MCF 10A (cell line): ENCODE measurements around the gene SMCHD1. TPM values are rescaled to one million over a fixed set of nuclear protein-coding genes. Genes with fewer than 3 reads are reported as not detected.

Experiments
- BruUV-seq: library from RNA; stranded (reverse); fragments of 400-500 nt; replicated peaks from 2 replicates; lab custom pipeline; 2021; lab: Mats Ljungman, UMichigan
- CTCF ChIA-PET: fragments of 300-600 bp; sonication (Branson Sonifier 250); formaldehyde crosslinking; extraction: SDS; loops from one replicate; lab custom pipeline; 2021; ENCODE audit warnings: antibody characterized with exemption, inconsistent platforms; lab: Yijun Ruan, JAX
- POLR2A ChIA-PET: fragments of 300-600, 350-650 bp; sonication (Branson Sonifier 250); formaldehyde crosslinking; extraction: SDS; loops from one replicate; lab custom pipeline; 2020; ENCODE audit warnings: antibody characterized with exemption, inconsistent platforms; lab: Yijun Ruan, JAX
- DNase-seq: peaks from one replicate; pipeline ENCODE4 v3.0.0-alpha.2; 2018; ENCODE audit not compliant: unreplicated experiment
- H3K27ac Mint-ChIP-seq: one replicate; pipeline ENCODE4 v1.8.0; 2022; ENCODE audit warnings: mild to moderate bottlenecking, low read depth, mixed read lengths; ENCODE audit not compliant: unreplicated experiment
- H3K27me3 Mint-ChIP-seq: one replicate; pipeline ENCODE4 v1.8.0; 2022; ENCODE audit warnings: mixed read lengths; ENCODE audit not compliant: insufficient read depth, unreplicated experiment
- H3K36me3 Mint-ChIP-seq: one replicate; pipeline ENCODE4 v1.8.0; 2022; ENCODE audit warnings: mild to moderate bottlenecking, moderate library complexity, mixed read lengths; ENCODE audit not compliant: insufficient read depth, unreplicated experiment
- H3K4me1 Mint-ChIP-seq: one replicate; pipeline ENCODE4 v1.8.0; 2022; ENCODE audit warnings: mixed read lengths; ENCODE audit not compliant: insufficient read depth, unreplicated experiment
- H3K4me3 Mint-ChIP-seq: one replicate; pipeline ENCODE4 v1.8.0; 2022; ENCODE audit warnings: mild to moderate bottlenecking, moderate library complexity, mixed read lengths; ENCODE audit not compliant: unreplicated experiment
- H3K9me3 Mint-ChIP-seq: one replicate; pipeline ENCODE4 v1.8.0; 2022; ENCODE audit warnings: mixed read lengths; ENCODE audit not compliant: unreplicated experiment
- intact Hi-C: fragments of 100-400 bp; cut with micrococcal nuclease; formaldehyde crosslinking; loops from 2 replicates; pipeline ENCODE4 v1.14.1; 2022
- total RNA-seq: library from RNA; stranded (reverse); gene quantifications from 2 replicates; pipeline ENCODE4 v1.2.3, GENCODE V29; 2022
- TF ChIP-seq, protein P1 (sequence below): fragments of 200-600 bp; IDR thresholded peaks from one replicate; pipeline ENCODE4 v1.8.0; 2022; ENCODE audit warnings: antibody characterized with exemption, mild to moderate bottlenecking; ENCODE audit not compliant: unreplicated experiment

Gene SMCHD1
- total RNA-seq, 1 experiment from 2014 or later: 50.7 TPM

DNA sequence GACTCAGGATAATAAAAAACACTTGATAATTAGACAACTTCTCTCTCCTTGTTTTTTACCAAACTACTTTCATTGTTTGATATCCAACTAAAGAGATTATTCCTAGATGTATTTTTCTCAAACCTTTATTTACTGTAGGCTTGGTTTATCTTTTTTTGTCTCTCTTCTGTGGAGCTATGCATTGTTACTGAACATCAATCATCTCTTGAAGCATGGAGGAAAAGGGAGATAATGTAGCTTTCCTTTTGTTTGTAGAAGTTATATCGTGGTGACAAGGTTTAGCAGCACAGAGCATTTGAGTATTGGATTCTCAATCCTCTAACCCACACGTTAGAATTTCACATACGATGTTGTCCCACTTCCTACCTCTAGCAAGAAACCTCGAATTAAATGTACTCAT, 41.7 kb downstream of the SMCHD1 start:
- Mint-ChIP-seq H3K4me1 (peaks cover 4% of the 10 kb centered on the region), H3K27ac (no peak overlapping the region), H3K9me3 (no peaks in the 10 kb centered on the region), H3K4me3 (no peak overlapping the region), H3K36me3 (peaks cover 85% of the 10 kb centered on the region), H3K27me3 (no peaks in the 10 kb centered on the region)
- BruUV-seq: no TSS peak
- ChIA-PET CTCF (interaction anchor here (0.5 to 0.8 kb wide), 2 partner anchors 34 to 600 kb away, joined by 3 read pairs; no protein-coding TSS in a partner anchor), POLR2A (interaction anchor here (2.0 kb wide), 1 partner anchor 10 kb away, joined by 4 read pairs; no protein-coding TSS in a partner anchor)
- DNase-seq: no peak
- TF ChIP-seq, protein P1, sequence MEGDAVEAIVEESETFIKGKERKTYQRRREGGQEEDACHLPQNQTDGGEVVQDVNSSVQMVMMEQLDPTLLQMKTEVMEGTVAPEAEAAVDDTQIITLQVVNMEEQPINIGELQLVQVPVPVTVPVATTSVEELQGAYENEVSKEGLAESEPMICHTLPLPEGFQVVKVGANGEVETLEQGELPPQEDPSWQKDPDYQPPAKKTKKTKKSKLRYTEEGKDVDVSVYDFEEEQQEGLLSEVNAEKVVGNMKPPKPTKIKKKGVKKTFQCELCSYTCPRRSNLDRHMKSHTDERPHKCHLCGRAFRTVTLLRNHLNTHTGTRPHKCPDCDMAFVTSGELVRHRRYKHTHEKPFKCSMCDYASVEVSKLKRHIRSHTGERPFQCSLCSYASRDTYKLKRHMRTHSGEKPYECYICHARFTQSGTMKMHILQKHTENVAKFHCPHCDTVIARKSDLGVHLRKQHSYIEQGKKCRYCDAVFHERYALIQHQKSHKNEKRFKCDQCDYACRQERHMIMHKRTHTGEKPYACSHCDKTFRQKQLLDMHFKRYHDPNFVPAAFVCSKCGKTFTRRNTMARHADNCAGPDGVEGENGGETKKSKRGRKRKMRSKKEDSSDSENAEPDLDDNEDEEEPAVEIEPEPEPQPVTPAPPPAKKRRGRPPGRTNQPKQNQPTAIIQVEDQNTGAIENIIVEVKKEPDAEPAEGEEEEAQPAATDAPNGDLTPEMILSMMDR: no peak
- intact Hi-C loops: no loop called here

DNA sequence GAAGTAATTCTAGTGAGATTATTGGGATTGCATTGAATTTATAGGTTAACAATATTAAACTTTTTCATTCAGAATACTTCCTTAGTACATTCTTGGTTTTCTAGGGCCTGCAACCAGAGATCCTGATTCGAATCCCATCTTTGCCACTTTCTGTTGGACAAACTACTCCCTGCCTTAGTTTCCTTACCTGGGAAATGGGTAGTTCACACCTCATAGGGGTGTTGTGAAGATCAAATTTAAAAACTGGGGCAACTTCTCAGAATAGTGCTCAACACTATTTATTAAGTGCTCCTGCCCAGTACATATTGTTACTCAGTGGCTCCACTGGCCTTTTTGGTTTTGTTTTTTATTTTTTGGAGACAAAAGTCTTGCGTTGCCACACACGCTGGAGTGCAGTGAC, 43.5 kb downstream of the SMCHD1 start:
- Mint-ChIP-seq H3K27me3 (no peaks in the 10 kb centered on the region), H3K36me3 (peaks cover 89% of the 10 kb centered on the region), H3K4me1 (no peaks in the 10 kb centered on the region), H3K9me3 (no peaks in the 10 kb centered on the region), H3K4me3 (no peak overlapping the region), H3K27ac (no peak overlapping the region)
- CTCF ChIA-PET: no interaction called here
- no peak for DNase-seq
- intact Hi-C loops: no loop called here
- BruUV-seq: no TSS peak
- POLR2A ChIA-PET: interaction anchor here (1.3 kb wide), 1 partner anchor 15 kb away, joined by 3 read pairs; no protein-coding TSS in a partner anchor
- TF ChIP-seq, protein P1: no peak

DNA sequence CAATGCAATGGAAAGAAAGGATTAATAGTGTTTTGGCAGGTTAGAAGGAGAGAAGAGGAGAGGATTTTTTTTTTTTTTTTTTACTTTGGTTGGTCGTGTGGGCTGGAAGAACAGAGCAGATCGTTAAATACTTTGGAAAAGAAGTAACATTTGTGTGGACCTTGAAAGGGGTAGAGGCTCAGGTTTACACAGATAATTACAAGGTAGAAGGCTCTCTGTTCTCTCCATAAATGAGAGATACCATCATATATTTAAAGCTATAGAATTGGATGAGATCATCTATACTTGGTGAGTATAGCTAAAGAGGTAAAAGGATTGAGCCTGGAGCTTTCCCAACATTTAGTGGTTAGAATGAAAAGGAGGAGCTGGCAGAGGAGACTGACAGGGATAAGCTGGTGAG, 49.0 kb downstream of the SMCHD1 start:
- BruUV-seq: no TSS peak
- TF ChIP-seq, protein P1: no peak
- intact Hi-C loops: no loop called here

DNA sequence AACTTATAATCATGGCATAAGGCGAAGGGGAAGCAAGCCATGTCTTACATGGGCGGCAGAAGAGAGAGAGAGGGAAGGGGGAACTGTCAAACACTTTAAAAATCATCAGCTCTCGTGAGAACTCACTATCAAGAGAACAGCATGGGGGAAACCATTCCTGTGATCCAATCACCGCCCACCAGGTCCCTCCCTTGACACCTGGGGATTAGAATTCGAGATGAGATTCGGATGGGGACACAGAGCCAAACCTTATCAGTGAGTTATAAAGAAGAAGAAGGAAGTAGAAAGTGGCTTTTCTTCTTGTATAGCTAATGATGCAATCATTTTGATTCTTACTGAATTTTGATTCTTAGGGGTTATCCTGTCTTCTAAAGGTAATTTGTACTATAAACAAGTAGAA, 51.4 kb downstream of the SMCHD1 start:
- peaks cover 75% of the 10 kb centered on the region for H3K36me3 Mint-ChIP-seq
- no peak for DNase-seq
- H3K27ac Mint-ChIP-seq: peak overlapping the region; percentile 78
- H3K9me3 Mint-ChIP-seq: no peaks in the 10 kb centered on the region
- TF ChIP-seq, protein P1: no peak
- H3K4me1 Mint-ChIP-seq: peaks cover 5% of the 10 kb centered on the region
- CTCF ChIA-PET: no interaction called here
- H3K4me3 Mint-ChIP-seq: no peak overlapping the region
- intact Hi-C loops: no loop called here
- H3K27me3 Mint-ChIP-seq: no peaks in the 10 kb centered on the region
- BruUV-seq: no TSS peak
- POLR2A ChIA-PET: interaction anchor here (1.1 kb wide), 1 partner anchor 34 kb away, joined by 3 read pairs; no protein-coding TSS in a partner anchor

More for the DNA sequence above, 49.0 kb downstream of the SMCHD1 start:
- no peak overlapping the region for H3K4me3 Mint-ChIP-seq
- peaks cover 73% of the 10 kb centered on the region for H3K36me3 Mint-ChIP-seq
- ChIA-PET CTCF (interaction anchor here (0.7 to 0.9 kb wide), 2 partner anchors 10 to 14 kb away, joined by 3 to 5 read pairs; no protein-coding TSS in a partner anchor), POLR2A (no interaction called here)
- H3K27ac Mint-ChIP-seq: peak overlapping the region; percentile 79
- H3K27me3 Mint-ChIP-seq: no peaks in the 10 kb centered on the region
- no peak for DNase-seq
- H3K9me3 Mint-ChIP-seq: no peaks in the 10 kb centered on the region
- H3K4me1 Mint-ChIP-seq: peaks cover 5% of the 10 kb centered on the region
